Parietal lobe (tissue), 1 donor: Measurements from ENCODE around the gene BAHD1. TPM values are rescaled to one million over a fixed set of nuclear protein-coding genes. Genes with fewer than 3 reads are reported as not detected.

Experiments
- total RNA-seq: library from RNA; depleted of rRNA; stranded (reverse); fragments of >200 nt; gene quantifications from one replicate; pipeline ENCODE4 v1.2.3, GENCODE V29; 2014

Gene BAHD1
- 14.1 TPM for total RNA-seq

DNA sequence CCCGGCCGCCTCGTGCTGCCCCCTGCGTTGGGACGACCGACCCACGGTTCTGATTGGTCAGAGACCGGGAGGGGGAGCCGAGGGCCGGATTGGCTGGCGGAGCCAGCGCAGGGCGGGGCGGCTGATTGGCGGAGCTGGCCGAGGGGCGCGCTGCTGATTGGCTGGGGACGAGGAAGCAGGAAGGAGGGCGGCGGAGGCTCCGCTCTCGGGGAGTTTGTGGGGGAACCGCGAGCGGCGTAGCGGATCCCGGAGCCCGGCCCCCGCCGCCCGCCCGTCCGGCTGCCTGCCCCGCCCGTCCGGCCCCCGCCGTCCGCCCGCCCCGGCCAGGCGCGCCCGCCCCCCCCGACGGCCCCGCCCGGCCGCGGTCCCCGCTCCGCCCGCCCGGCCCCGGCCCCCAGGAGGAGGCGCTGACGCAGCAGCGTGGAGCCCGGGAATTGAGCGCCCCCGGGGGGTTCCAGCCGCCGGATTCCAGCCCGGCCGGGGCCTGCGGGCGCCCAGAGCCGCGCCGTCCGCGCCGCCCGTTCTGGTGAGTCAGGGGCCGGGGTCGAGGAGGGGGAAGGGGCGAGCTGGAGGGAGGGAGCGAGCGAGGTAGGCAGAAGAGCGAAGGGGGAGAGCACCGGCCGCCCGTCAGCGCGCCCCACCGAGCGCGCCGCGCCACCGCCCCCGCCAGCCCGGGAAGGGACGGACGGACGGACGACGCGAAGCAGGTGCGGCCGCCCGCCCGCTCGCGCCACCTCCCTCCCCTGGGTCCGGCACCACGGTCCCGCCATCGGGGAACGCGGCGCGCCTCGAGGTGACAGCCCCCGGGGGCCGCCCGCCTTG, at the start of gene BAHD1:
TSS of gene BAHD1 (plus strand) at position 211 of the 822 bp plus-strand sequence. CDS start 17,512 bp downstream, outside the sequence.

DNA sequence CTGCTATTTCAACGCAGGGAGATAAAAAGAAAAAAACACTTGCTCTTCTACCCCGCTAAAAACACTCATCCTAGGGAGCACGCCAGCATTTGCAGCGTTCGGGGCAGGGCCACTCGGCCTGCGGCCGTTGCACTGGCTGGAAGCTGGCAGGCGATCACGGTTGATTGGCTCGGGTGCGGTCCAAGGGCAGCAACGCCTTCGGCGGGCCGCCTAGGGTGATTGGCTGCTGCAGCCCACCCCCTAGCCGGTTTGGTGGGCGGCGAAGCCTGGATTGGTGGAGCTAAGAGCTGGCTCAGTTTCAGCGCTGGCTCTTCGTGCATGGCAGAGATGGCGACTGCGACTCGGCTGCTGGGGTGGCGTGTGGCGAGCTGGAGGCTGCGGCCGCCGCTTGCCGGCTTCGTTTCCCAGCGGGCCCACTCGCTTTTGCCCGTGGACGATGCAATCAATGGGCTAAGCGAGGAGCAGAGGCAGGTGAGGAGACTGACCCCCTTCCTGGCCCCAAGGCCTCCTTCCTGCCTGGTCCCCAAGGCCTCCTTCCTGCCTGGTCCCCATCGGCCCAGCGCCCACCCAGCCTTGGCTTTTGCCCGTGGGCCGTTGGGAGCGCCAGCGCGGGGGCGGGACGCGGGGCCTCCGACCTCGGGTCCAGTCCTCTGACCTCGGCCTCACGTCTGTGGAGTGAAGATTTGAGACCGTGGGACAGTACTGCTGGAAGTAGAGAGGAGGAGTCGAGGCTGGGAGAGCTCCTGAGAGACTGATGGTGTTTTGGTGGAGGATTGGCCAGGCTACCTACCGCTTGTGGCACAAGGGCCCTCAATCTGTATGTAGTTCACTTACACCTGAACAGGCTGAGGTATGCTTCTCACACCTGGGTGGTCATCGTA, 35.0 kb upstream of the BAHD1 start, which contains the start of gene IVD:
TSS of gene IVD (plus strand) at position 295 of the 881 bp plus-strand sequence. CDS start at position 328, 33 bp downstream.

GRCh38 chr15:40470423-40471104, 29.8 kb downstream of the BAHD1 start, which contains the start of gene CHST14:
TSS of gene CHST14 (plus strand) at chr15:40470984. CDS start at chr15:40471214, 230 bp downstream.

Other genes with a start within 250 kb of the BAHD1 start
- gene PAK6, start 201.9 kb upstream of the BAHD1 start, total RNA-seq, result 16.0 TPM
- gene ANKRD63, start 157.9 kb upstream of the BAHD1 start, total RNA-seq, result 0.94 TPM
- gene PLCB2, start 133.0 kb upstream of the BAHD1 start, total RNA-seq, result 6.9 TPM
- 10.3 TPM for gene INAFM2, start 117.3 kb upstream of the BAHD1 start, total RNA-seq
- 4.4 TPM for gene CCDC9B, start 100.0 kb upstream of the BAHD1 start, total RNA-seq
- not detected for gene PHGR1, start 89.9 kb upstream of the BAHD1 start, total RNA-seq
- 18.5 TPM for gene DISP2, start 82.7 kb upstream of the BAHD1 start, total RNA-seq
- gene KNSTRN, start 58.2 kb upstream of the BAHD1 start, total RNA-seq, result 33.2 TPM
- 37.2 TPM for gene IVD, start 35.2 kb upstream of the BAHD1 start, total RNA-seq
- gene CHST14, start 30.0 kb downstream of the BAHD1 start, total RNA-seq, result 3.4 TPM
- gene CCDC32, start 124.1 kb downstream of the BAHD1 start, total RNA-seq, result 26.0 TPM
- gene RPUSD2, start 128.3 kb downstream of the BAHD1 start, total RNA-seq, result 11.0 TPM
- 10.6 TPM for gene KNL1, start 153.3 kb downstream of the BAHD1 start, total RNA-seq